Stimulated activated naive CD8-positive, alpha-beta T cell treated with anti-CD3 and anti-CD28 coated beads, Interleukin-15, Interleukin-2, amounts not matched to agents 100 ng/mL and 50 ng/mL, for 24 hours (primary cell): ENCODE results near the gene DYNC1H1.
A peak's percentile ranks its signal among the peaks of the same experiment; 100 is the strongest.
"Not testable (repeated sequence)": the region's sequence is repeated elsewhere in the genome, so short reads cannot be mapped to it uniquely, and the experiment has no call there.

Source experiments
- H3K27ac Mint-ChIP-seq: one replicate; pipeline ENCODE4 v1.8.0; 2021; ENCODE audit warnings: mild to moderate bottlenecking, mixed read lengths
- H3K27me3 Mint-ChIP-seq: one replicate; pipeline ENCODE4 v1.8.0; 2021; ENCODE audit warnings: mixed read lengths
- H3K36me3 Mint-ChIP-seq: one replicate; pipeline ENCODE4 v1.8.0; 2021; ENCODE audit warnings: low read depth, mixed read lengths
- H3K4me1 Mint-ChIP-seq: one replicate; pipeline ENCODE4 v1.8.0; 2021; ENCODE audit warnings: low read depth, mixed read lengths
- H3K4me3 Mint-ChIP-seq: one replicate; pipeline ENCODE4 v1.8.0; 2021; ENCODE audit warnings: mild to moderate bottlenecking, mixed read lengths
- H3K9me3 Mint-ChIP-seq: one replicate; pipeline ENCODE4 v1.8.0; 2021; ENCODE audit warnings: mixed read lengths

Gene DYNC1H1

DNA sequence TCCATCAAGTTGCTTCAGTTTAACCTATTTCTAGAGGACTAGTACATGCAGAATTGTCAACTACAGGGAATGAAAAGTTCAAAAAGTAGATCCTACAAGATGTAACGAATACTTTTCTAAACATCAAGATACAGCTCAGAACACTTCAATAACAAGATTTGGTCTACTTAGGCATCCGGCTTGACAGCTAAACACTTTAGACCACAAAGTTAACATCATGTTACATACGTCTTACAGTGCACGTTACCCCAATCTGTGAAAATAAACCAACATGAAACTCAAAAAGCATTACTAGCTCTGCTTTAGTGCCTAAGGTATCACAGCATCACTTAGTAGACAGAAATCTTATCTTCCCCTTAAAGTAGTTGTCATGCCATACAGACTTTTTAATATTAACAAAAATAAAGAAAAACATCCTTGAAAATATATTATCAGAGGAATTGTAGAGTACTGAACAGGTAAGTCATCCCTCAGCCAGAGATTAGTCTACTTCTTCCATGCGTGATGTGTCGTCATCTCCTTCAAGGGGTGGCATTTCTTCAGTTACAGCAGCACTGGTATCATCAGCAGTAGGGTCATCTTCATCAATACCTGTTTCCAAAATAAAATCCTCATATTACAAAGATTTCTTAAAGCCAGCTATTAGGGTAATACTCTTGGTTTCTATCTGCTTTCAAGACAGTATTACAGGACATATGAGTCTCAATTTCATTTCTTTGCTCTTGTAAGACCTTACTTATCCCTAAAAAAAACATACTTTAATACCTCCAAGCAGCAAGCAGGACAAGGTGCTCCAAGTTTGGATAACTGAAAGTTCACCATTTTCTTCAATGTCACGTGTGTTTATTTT, 117.1 kb downstream of the DYNC1H1 start:
- Mint-ChIP-seq H3K36me3 (peaks cover 85% of the 10 kb centered on the region), H3K27me3 (no peaks in the 10 kb centered on the region), H3K4me1 (peaks cover 63% of the 10 kb centered on the region), H3K9me3 (no peaks in the 10 kb centered on the region), H3K27ac (peak overlapping the region; percentile 52), H3K4me3 (peak overlapping the region; percentile 90)

DNA sequence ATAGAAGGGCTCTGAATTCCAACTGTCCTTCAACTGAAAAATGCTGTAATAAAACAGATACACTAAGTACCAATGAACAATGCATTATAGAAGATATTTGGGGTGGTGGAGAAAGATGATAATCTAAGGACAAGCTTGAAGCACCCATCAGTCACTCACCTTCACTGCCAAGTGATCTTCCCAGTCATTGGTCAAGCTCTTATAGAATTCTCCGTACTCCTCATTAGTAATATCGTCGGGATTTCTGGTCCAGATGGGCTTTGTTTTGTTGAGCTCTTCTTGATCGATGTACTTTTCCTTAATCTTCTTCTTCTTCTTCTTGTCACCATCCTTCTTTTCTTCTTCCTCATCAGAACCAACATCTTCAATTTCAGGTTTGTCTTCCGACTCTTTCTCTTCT, 120.1 kb downstream of the DYNC1H1 start:
- Mint-ChIP-seq H3K36me3 (peaks cover 69% of the 10 kb centered on the region), H3K4me3 (peak overlapping the region; percentile 90), H3K4me1 (peaks cover 78% of the 10 kb centered on the region), H3K27ac (peak overlapping the region; percentile 85)
- H3K9me3 Mint-ChIP-seq, H3K27me3 Mint-ChIP-seq: not testable (repeated sequence)

DNA sequence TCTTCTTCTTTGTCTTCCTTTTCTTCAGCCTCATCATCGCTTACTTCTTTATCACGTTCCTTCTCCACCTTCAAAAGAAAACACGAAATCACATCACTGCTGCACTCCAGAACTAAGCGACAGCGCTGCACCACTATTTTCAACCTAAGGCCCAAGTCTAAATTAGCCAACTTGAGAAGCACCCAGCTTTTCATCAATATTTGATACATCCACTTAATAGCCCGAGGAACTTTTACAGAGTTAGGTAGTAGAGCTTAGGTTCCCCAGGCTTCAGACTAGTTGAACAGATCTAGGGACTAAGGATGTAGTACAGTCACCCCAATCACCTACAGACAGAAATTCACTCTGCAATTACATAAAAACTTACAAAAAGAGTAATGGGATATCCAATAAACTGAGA, 120.6 kb downstream of the DYNC1H1 start:
- H3K4me1 Mint-ChIP-seq = peaks cover 82% of the 10 kb centered on the region
- H3K36me3 Mint-ChIP-seq = peaks cover 65% of the 10 kb centered on the region

DNA sequence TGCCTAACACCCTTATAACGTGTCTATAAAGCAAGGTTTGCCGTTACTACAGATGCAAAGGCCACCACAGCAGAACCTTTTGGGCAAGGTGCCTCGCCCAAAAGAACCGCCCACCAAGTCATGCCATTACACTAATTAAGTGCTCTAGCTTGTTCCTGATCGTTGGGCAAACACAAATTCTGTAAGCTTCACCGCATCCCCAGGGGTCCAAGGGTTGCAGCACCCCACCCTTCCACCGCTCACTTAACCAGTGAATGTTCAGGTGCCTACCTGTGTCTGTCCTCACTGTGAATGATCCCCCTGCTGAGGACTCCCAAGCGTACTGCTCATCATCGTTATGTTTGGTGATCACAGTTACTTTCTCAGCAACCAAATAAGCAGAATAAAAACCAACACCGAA, 121.1 kb downstream of the DYNC1H1 start:
- no peaks in the 10 kb centered on the region for H3K9me3 Mint-ChIP-seq
- H3K4me1 Mint-ChIP-seq = peaks cover 81% of the 10 kb centered on the region
- H3K36me3 Mint-ChIP-seq = peaks cover 59% of the 10 kb centered on the region
- peak overlapping the region; percentile 85 for H3K27ac Mint-ChIP-seq
- H3K27me3 Mint-ChIP-seq = no peaks in the 10 kb centered on the region
- peak overlapping the region; percentile 90 for H3K4me3 Mint-ChIP-seq

More for the DNA sequence above, 120.6 kb downstream of the DYNC1H1 start:
- H3K4me3 Mint-ChIP-seq = peak overlapping the region; percentile 90
- H3K27me3 Mint-ChIP-seq = no peaks in the 10 kb centered on the region
- peak overlapping the region; percentile 85 for H3K27ac Mint-ChIP-seq
- H3K9me3 Mint-ChIP-seq = no peaks in the 10 kb centered on the region

DNA sequence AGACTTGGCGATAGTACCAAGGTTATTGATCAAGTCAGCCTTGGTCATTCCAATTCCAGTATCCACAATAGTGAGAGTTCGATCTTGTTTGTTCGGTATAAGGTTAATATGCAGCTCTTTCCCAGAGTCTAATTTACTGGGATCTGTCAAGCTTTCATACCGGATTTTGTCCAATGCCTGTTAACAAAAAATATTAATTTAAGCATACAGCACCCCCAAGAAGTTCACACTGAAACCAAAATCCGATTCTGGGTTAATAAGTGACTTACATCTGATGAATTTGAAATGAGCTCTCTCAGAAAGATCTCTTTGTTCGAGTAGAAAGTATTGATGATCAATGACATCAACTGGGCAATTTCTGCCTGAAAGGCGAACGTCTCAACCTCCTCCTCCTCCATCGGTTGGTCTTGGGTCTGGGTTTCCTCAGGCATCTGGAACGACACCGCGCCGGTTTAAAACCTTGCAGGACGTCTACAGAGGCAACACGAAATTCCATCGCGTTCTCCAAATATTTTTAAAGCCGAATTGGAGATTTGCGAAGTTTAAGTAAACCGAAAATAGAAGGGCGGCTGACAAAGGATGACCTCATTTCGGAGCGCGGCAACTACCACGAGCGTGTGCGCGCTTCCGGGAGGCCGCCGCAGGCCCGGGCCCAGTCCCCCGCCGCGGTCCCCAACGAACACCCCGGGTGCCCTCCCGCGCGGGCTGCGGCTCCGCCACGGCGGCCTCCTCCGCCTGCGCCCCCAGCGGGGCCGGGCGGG, 121.8 kb downstream of the DYNC1H1 start:
- H3K9me3 Mint-ChIP-seq = no peaks in the 10 kb centered on the region
- H3K27ac Mint-ChIP-seq = peak overlapping the region; percentile 85
- peak overlapping the region; percentile 90 for H3K4me3 Mint-ChIP-seq
- H3K4me1 Mint-ChIP-seq = peaks cover 75% of the 10 kb centered on the region
- peaks cover 53% of the 10 kb centered on the region for H3K36me3 Mint-ChIP-seq
- H3K27me3 Mint-ChIP-seq = no peaks in the 10 kb centered on the region

DNA sequence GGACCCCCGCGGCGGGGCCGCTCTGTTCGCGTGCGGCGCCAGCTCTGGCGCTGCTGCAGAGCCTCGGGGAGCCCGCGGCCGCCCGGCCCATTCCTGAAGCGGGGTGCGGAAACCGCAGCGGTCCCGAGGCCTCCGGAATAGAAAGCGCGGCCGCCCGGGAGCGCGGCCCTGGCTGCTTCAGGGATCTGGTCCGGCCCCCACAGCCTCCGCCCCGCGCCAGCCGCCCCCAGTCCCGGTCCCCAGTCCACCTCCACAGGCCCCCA, 122.3 kb downstream of the DYNC1H1 start:
- Mint-ChIP-seq H3K27me3 (no peaks in the 10 kb centered on the region), H3K4me1 (peaks cover 70% of the 10 kb centered on the region), H3K36me3 (peaks cover 48% of the 10 kb centered on the region), H3K4me3 (peak overlapping the region; percentile 80), H3K27ac (peak overlapping the region; percentile 91), H3K9me3 (no peaks in the 10 kb centered on the region)

DNA sequence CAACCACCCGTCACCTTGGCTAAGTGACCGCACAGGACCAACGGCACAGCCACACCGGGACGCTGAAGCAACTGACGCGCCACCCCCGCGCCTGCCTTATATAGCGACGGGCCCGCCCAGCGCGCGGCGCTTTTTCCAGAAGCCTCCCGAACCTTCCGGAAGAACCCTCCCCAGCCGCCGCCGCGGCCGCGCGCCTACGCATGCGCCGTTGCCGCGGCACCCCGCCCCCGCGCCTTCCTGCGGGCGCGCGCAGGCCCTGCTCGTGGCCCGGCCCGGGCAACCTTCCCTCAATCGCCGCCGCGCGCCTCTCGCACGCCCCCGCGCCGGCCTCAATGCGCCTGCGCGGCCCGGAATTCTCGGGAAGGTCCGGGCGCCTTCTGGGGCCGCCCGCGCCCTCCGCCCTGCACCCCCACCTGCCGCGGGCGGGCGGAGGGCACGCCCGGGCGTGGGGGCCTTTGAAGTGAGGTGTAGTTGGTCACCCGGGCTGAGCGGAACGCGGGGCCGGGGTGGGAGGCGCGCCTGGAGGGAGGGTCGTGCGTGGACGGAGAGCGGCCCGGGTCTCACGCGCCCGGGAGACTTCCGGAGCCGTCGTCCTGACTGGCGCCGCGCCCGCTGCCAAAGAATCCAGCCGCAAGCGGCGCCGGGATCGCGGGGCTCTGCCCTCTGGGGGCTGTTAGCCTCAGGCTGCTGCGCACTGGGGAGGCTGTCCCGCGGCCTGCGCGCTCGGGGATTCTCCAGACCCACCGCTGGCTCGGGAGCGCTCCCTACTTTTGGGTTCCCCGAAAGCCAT, 122.8 kb downstream of the DYNC1H1 start, which contains the start of gene HSP90AA1:
Gene HSP90AA1 (minus strand): TSS at position 73 of the 790 bp plus-strand sequence. CDS start 666 bp downstream, outside the sequence.
- Mint-ChIP-seq H3K9me3 (no peaks in the 10 kb centered on the region), H3K36me3 (peaks cover 42% of the 10 kb centered on the region), H3K4me1 (peaks cover 64% of the 10 kb centered on the region), H3K27me3 (no peaks in the 10 kb centered on the region), H3K4me3 (peak within 1 kb of the TSS; percentile 92), H3K27ac (peak within 1 kb of the TSS; percentile 98)

DNA sequence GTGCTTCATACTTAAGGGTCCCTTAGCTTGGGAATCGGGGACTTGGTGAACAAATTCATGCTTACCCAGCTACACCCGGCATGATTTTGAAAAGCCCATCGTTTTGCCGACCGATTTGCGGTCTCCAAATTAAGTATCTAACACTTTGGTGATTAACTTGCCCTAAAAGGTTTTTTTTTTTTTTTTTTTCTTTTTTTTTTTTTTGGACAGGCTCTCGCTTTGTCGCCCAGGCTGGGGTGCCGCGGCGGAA, 123.3 kb downstream of the DYNC1H1 start:
- peak overlapping the region; percentile 98 for H3K27ac Mint-ChIP-seq
- H3K4me3 Mint-ChIP-seq = peak overlapping the region; percentile 92
- no peaks in the 10 kb centered on the region for H3K27me3 Mint-ChIP-seq
- peaks cover 59% of the 10 kb centered on the region for H3K4me1 Mint-ChIP-seq
- peaks cover 37% of the 10 kb centered on the region for H3K36me3 Mint-ChIP-seq
- H3K9me3 Mint-ChIP-seq = no peaks in the 10 kb centered on the region

DNA sequence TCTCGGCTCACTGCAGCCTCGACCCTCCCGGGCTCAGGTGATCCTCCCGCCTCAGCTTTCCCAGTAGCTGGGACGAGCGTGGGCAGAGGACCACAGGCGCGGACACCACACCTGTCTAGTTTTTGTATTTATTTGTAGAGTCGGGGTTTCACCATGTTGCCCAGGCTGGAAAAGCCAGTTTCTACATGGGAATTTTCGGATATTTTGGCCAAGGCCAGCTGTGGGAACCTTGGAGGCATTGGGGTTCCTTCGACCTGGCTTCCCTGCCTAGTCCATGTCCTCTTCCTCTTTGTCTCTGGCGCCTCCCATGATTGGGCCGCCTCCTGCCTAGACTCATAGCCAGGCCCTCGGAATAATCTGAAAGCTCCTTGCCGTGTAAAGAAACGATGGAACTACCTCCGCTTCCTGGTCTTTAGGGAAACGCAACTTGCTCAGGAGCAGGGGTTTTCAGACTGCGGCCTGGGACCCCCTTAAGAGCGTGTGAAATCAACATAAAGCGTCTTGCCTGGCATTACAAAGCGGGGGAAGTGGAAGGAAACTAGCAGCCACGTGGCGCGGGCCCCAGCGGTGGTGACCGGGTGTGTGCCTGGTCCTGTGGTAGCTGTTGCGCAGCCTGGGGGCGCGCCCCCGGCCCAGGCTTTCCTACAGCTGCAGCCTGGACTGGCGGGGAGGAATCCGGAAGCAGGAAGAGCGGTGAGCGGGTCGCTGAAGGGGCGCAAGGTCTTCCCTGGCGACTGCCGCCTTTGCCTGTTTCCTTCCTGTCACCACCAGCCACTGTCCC, 123.8 kb downstream of the DYNC1H1 start:
- Mint-ChIP-seq H3K4me3 (peak overlapping the region; percentile 92), H3K27me3 (no peaks in the 10 kb centered on the region), H3K36me3 (peaks cover 32% of the 10 kb centered on the region), H3K9me3 (no peaks in the 10 kb centered on the region), H3K4me1 (peaks cover 54% of the 10 kb centered on the region), H3K27ac (peak overlapping the region; percentile 98)

DNA sequence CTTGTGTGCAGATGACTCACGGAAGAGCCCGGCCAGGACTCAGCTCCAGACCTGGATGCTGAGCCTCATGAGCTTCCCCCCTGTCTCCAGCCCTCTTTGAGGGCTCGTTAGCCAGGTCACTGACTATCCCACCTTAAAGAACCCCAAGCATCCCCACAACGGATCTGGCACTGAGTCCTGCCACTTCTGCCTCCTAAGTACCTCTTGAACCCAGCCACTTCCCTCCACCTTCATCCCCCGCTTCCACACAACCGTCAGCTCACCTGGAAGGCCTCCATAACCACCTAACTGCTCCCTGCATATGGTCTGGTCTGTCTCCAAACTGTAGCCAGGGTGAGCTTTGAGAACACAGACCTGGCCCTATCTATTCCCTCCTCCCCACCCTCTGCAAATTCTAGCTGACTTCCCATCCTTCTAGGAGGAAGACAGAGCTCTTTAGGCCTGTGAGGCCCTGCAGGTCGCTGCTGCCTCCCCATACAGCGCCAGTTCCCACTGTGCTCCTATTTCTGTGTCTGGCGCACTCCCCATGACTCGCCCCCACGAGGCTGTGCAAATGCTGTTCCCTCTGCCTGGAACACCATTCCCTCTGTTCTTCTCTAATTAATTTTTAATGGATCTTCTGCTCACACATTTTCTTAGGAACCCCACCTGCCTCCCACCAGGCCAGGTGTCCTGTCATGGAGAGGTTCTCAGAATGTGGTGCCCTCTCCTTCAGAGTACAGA, 125.4 kb downstream of the DYNC1H1 start:
- Mint-ChIP-seq H3K36me3 (peaks cover 16% of the 10 kb centered on the region), H3K4me3 (peak overlapping the region; percentile 70), H3K9me3 (no peaks in the 10 kb centered on the region), H3K4me1 (peaks cover 42% of the 10 kb centered on the region), H3K27ac (peak overlapping the region; percentile 98), H3K27me3 (no peaks in the 10 kb centered on the region)

DNA sequence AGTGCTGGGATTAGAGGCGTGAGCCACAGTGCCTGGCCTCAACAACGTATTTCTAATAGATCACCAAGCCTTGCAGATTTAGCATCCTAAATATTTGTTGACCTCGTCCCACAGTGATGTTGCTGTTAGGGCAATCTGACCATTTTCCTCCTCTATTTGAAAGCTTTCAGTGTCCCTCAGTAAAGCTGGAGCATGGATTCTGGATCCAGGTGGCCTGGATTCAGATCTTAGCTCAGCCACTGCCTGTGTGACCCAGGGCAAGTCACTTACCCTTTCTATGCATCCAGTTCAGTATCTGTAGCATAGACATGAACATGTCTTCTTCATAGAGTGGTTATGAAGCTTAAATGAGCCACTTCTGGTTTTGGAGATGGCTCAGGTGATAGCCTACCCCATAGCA, 126.3 kb downstream of the DYNC1H1 start:
- H3K4me3 Mint-ChIP-seq = no peak overlapping the region
- peaks cover 42% of the 10 kb centered on the region for H3K4me1 Mint-ChIP-seq
- peaks cover 7% of the 10 kb centered on the region for H3K36me3 Mint-ChIP-seq
- no peak overlapping the region for H3K27ac Mint-ChIP-seq
- H3K27me3 Mint-ChIP-seq = no peaks in the 10 kb centered on the region
- H3K9me3 Mint-ChIP-seq = no peaks in the 10 kb centered on the region

DNA sequence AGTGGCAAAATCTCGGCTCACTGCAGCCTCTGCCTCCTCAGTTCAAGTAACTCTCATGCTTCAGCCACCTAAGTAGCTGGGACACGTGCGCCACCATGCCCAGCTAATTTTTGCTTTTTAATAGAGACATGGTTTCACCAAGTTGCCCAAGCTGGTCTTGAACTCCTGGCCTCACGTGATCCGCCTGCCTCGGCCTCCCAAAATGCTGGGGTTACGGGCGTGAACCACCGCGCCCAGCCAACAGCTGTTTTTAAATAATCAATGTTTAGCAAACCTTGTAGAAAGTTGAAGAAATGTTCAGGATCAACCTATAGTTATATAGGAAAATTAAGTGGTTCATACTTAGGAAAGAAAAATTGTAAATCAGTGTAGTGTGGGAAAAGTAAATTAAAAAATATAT, 128.4 kb downstream of the DYNC1H1 start:
- peaks cover 47% of the 10 kb centered on the region for H3K4me1 Mint-ChIP-seq
- H3K9me3 Mint-ChIP-seq = no peaks in the 10 kb centered on the region
- H3K36me3 Mint-ChIP-seq = no peaks in the 10 kb centered on the region
- no peak overlapping the region for H3K27ac Mint-ChIP-seq
- H3K27me3 Mint-ChIP-seq = no peaks in the 10 kb centered on the region
- H3K4me3 Mint-ChIP-seq = no peak overlapping the region

DNA sequence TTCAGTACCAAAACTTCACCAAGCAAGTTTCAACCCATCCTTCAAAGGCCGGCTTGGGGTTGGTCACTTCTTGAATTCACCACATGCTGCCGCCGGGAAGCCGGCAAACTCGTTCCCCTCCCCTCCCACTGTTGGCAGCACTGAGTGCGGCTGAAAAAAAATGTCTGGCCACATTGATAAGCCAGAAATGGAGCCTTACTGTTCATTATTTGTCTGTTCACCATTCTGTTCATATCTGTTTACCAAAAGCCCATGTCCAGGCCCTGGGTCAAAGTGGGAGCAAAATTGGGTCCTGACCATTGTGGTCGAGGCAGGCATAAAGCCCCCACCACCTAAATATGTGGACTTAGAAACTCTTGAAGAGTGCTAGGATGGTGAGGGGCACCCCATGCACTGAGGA, 129.7 kb downstream of the DYNC1H1 start:
- Mint-ChIP-seq H3K36me3 (no peaks in the 10 kb centered on the region), H3K9me3 (no peaks in the 10 kb centered on the region), H3K27ac (no peak overlapping the region), H3K27me3 (no peaks in the 10 kb centered on the region), H3K4me1 (peaks cover 37% of the 10 kb centered on the region), H3K4me3 (no peak overlapping the region)
